Measurements from ENCODE around the gene METAP1D. TPM values are rescaled to one million over a fixed set of nuclear protein-coding genes. Genes with fewer than 3 reads are reported as not detected.

The METAP1D gene
- total RNA-seq, 1 donor from 2014 or later: 6.7 TPM

- H3K36me3 ChIP-seq: peaks cover 6% of the 10 kb centered on the region
- intact Hi-C loops (cut with micrococcal nuclease): no loop called here
- H3K4me3 ChIP-seq: no peak overlapping the region
- H3K9me3 ChIP-seq (replicated peaks): no peaks in the 10 kb centered on the region
- no peaks in the 10 kb centered on the region for H3K4me1 ChIP-seq
- no peak for DNase-seq
- no peak for TF ChIP-seq CTCF (IDR thresholded peaks at IDR 0.05; ENCODE audit: borderline replicate concordance)
- H3K27me3 ChIP-seq (ENCODE audit: low read depth): peaks cover 5% of the 10 kb centered on the region
- H3K27ac ChIP-seq (replicated peaks): no peak overlapping the region
These were observed 71.2 kb downstream of the METAP1D start for GRCh38 chr2:172070936-172071335.

- Histone ChIP-seq H3K36me3 (no peaks in the 10 kb centered on the region), H3K4me3 (no peak overlapping the region), H3K4me1 (no peaks in the 10 kb centered on the region), H3K9me3 (replicated peaks) (no peaks in the 10 kb centered on the region), H3K27me3 (ENCODE audit: low read depth) (peaks cover 5% of the 10 kb centered on the region), H3K27ac (replicated peaks) (no peak overlapping the region)
- no peak for DNase-seq
- no peak for TF ChIP-seq CTCF (IDR thresholded peaks at IDR 0.05; ENCODE audit: borderline replicate concordance)
- intact Hi-C loops (cut with micrococcal nuclease): no loop called here
These were observed 72.5 kb downstream of the METAP1D start for GRCh38 chr2:172072303-172072702.

GRCh38 chr2:172072706-172073105 lies 73.0 kb downstream of the METAP1D start:
- no peak overlapping the region for H3K27ac ChIP-seq (replicated peaks)

GRCh38 chr2:172073518-172073917 lies 73.8 kb downstream of the METAP1D start:
- no peaks in the 10 kb centered on the region for H3K4me1 ChIP-seq
- no peak for DNase-seq
- TF ChIP-seq CTCF (IDR thresholded peaks at IDR 0.05; ENCODE audit: borderline replicate concordance): no peak
- no peaks in the 10 kb centered on the region for H3K36me3 ChIP-seq
- no peak overlapping the region for H3K4me3 ChIP-seq
- no peaks in the 10 kb centered on the region for H3K9me3 ChIP-seq (replicated peaks)
- peaks cover 11% of the 10 kb centered on the region for H3K27me3 ChIP-seq (ENCODE audit: low read depth)
- H3K27ac ChIP-seq (replicated peaks): no peak overlapping the region
- intact Hi-C loops (cut with micrococcal nuclease): no loop called here

More at GRCh38 chr2:172072706-172073105, 73.0 kb downstream of the METAP1D start:
- no peak for DNase-seq
- H3K36me3 ChIP-seq: no peaks in the 10 kb centered on the region
- H3K27me3 ChIP-seq (ENCODE audit: low read depth): peaks cover 5% of the 10 kb centered on the region
- H3K9me3 ChIP-seq (replicated peaks): no peaks in the 10 kb centered on the region
- no peak overlapping the region for H3K4me3 ChIP-seq
- no peaks in the 10 kb centered on the region for H3K4me1 ChIP-seq
- intact Hi-C loops (cut with micrococcal nuclease): no loop called here
- TF ChIP-seq CTCF (IDR thresholded peaks at IDR 0.05; ENCODE audit: borderline replicate concordance): no peak

GRCh38 chr2:172074254-172074653 lies 74.5 kb downstream of the METAP1D start:
- intact Hi-C loops (cut with micrococcal nuclease): no loop called here
- H3K36me3 ChIP-seq: no peaks in the 10 kb centered on the region
- no peaks in the 10 kb centered on the region for H3K9me3 ChIP-seq (replicated peaks)
- H3K27me3 ChIP-seq (ENCODE audit: low read depth): peaks cover 19% of the 10 kb centered on the region
- DNase-seq: no peak
- no peak overlapping the region for H3K4me3 ChIP-seq
- H3K27ac ChIP-seq (replicated peaks): no peak overlapping the region
- H3K4me1 ChIP-seq: no peaks in the 10 kb centered on the region
- no peak for TF ChIP-seq CTCF (IDR thresholded peaks at IDR 0.05; ENCODE audit: borderline replicate concordance)

- no peak for DNase-seq
These were observed 79.7 kb downstream of the METAP1D start for GRCh38 chr2:172079416-172079815.

More at GRCh38 chr2:172079416-172079815, 79.7 kb downstream of the METAP1D start:
- Histone ChIP-seq H3K4me3 (no peak overlapping the region), H3K4me1 (peaks cover 16% of the 10 kb centered on the region), H3K36me3 (no peaks in the 10 kb centered on the region), H3K27me3 (ENCODE audit: low read depth) (peaks cover 70% of the 10 kb centered on the region), H3K27ac (replicated peaks) (no peak overlapping the region), H3K9me3 (replicated peaks) (no peaks in the 10 kb centered on the region)
- no peak for TF ChIP-seq CTCF (IDR thresholded peaks at IDR 0.05; ENCODE audit: borderline replicate concordance)
- intact Hi-C loops (cut with micrococcal nuclease): no loop called here
